Measurements from ENCODE around the gene TFE3.
A peak's percentile ranks its signal among the peaks of the same experiment; 100 is the strongest.

The TFE3 gene

DNA sequence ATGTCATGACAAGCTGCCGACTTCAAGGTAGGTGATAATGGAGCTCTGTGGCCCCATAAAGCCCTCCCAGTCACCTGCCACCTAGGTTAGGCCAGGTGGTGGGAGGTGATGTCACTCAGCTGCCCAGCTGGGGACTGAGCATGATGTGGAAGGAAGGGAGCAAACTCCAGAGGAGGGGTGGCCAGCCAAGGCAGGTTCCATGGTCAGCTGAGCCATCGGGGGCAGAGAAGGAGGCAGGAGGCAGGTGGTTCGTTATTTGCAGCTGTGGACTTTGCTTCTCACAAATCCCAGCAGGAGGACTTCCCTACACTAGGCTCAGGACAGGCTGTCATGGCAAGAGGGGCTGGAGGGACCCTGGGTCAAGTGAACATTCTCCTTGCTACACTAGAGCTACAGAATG is 17.8 kb upstream of the TFE3 start:
- DNase-seq (ENCODE audit: low read depth, low spot score): no peak

DNA sequence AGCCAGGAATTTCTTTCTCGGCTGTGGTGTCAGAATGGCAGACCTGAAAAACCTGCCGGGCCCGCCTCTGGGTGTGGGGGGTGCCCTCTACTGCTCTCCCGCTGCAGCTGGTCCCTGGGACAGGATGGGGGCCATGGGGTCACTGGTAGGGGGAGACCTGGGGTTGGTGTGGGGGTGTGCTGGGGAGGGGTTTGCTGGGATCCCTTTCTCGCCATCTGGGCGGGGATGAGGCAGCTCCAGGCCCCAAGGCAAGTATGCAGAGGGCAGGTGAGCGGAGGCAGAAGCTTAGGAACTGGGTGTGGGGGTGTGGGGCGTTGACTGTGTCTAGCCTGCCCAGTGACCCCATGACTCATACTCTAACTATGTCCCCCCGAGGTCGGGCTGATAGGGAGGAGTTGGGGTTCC is 16.5 kb upstream of the TFE3 start:
- DNase-seq (ENCODE audit: low read depth, low spot score): peak; percentile 58

DNA sequence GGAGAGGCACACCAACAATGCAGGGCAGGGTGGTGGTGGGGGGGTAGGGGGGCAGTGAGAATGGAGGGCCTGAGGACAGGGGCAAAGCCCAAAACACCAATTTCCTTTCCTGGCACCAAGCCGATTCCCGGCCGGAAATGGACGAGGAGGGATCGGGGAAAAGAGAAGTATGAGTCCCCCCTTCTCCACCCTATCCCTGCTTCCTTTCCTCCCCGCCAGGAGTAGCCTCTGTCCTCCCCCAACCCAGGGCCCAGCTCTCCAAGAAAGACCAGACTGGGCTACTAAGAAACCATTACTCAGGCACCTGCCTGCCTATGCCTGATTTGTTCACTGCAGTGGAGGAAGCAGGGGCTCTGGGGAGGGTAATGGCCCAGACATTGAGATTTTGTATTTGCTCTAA is 16.0 kb upstream of the TFE3 start:
- no peak for DNase-seq (ENCODE audit: low read depth, low spot score)

DNA sequence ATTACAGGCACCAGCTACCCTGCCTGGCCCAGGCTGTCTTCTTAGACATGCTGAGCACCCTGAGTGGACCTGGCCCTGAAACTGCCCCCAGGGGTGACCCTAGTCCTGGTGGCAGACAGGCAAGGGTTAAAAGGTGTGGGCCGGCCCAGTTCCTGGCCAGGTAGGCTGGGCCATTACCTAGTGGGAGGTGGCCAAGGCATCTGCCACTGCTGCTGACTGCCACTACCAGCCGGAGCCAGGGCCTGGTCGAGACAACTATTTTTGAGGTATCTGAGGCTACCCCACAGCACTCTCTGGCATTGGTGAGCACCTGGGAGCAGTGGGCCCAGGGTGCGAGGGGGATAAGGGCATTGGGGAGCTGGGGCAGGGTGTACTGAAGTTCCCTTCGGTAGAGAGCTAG is 15.6 kb upstream of the TFE3 start, which contains the start of gene CCDC120:
Gene CCDC120, plus strand, starts transcription at position 206 of the 400 bp plus-strand sequence. CDS start 3,043 bp downstream, outside the sequence.
- peak; percentile 43 for DNase-seq (ENCODE audit: low read depth, low spot score)

DNA sequence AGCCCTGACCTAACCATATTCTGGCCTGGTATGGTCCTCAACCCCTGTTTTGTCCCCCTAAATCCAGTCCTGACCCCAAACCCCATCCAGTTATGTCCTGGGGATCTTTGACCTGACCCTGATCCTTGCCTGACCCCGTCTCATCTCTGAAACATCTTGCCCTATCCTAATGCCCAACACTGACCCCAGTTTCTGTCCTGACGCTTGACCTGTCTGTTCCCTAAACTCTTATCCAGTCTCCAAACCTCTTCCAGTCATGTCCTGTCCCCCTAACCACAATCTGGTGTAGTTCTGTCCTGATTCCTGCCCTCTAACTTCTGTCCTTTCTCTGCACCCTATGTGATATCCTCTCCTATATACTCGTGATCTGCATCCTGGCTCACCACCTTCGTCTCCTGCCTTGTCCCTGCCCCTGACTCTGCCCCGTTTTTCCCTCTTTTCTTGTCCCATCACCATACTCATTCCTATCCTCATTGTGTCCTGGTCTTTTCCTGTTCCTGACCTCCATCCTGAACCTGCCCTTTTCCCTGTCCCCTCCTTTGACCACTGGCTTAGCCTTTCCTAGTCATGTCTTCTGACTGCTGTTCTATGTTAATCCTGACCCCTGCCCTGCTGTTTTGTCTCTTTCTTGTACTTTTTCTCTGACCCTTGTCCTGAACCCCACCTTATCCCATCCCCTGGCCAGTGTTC is 11.1 kb upstream of the TFE3 start:
- DNase-seq (ENCODE audit: low read depth, low spot score): no peak

DNA sequence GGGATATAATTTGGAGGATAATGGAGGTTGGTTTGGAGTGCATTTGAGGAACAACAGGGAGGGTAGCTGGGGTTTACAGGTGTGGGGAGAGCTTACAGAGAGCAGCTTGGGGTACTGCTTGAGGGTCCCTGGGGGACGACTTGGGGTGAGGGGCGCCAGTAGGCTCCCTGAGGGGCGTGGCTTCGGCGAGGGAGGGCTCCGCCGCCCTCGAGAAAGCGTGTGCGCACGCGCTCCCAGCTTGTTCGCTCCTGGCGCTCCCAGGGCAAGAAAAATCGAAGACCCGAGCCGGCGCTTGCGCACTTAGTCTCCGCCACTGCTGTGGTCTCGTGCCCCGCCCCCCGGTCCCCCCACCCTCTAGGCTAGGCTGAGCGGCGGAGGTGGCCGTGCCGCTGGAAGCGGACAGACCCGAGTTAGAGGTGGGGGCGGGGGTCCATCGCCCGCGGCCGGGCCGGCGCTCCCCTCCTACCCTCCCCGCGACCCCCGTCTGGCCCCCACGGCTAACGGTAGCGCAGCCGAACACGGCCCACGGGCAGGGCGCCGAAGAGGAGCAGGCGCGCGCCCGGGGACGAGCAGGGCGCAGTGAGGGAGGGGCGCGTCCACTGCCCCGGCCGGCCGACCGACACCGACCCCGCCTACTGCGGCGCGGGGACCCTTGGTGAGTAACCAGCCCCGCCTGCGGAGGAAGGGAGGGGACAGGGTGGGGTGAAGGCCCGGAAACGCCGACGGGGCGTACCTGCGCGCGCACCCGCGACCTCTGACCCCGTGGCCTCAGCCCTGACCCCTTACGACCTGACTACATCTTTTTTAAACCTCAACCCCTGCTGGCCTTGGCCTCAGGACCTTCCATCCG is 10.3 kb upstream of the TFE3 start:
- DNase-seq (ENCODE audit: low read depth, low spot score): peak; percentile 92

DNA sequence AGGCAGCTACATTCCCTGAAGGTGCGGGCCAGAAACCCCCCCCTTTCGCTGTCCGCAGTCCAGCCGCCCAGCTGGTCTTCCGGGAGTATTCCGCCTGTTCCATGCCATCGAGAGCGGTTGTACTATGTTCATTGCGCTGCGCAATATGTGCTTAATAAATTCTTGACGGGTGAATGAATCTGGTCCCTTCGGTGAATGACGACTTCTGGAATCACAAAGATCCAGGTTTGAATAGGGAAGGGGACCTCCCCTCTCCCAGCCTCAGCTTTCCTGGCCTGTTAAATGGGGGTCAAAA is 777 bp upstream of the TFE3 start:
- DNase-seq (ENCODE audit: low read depth, low spot score): no peak

DNA sequence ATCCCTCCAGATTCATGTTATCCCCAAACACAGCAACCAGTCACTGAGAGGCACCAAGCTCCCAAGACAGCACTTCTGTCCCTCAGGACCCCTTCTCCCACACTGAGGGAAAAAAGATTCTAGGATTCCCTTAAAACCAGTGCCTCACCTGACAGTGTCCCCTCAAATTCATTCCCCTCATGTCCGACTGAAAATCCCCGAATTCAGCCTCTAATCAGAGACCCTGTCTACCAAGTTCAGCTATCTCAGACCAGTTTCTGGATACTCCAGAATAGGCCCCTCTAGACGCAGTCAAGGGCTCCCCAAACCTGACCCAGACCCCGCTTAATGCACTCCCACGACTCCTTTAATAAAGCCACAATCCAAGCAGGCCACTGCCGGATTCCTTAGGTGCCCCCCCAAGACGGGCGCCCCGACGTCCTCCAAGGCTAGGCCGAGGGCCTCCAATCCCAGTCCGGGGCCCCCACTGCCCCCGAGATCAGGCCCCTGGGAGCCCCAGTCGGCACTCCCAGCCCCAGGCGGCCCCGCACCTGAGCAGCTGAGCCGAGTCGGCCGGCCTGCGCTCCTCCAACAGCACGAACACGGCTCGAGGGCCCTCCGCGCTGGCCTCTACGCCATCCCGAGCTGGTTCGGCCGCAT is 457 bp downstream of the TFE3 start:
- DNase-seq (ENCODE audit: low read depth, low spot score): no peak

DNA sequence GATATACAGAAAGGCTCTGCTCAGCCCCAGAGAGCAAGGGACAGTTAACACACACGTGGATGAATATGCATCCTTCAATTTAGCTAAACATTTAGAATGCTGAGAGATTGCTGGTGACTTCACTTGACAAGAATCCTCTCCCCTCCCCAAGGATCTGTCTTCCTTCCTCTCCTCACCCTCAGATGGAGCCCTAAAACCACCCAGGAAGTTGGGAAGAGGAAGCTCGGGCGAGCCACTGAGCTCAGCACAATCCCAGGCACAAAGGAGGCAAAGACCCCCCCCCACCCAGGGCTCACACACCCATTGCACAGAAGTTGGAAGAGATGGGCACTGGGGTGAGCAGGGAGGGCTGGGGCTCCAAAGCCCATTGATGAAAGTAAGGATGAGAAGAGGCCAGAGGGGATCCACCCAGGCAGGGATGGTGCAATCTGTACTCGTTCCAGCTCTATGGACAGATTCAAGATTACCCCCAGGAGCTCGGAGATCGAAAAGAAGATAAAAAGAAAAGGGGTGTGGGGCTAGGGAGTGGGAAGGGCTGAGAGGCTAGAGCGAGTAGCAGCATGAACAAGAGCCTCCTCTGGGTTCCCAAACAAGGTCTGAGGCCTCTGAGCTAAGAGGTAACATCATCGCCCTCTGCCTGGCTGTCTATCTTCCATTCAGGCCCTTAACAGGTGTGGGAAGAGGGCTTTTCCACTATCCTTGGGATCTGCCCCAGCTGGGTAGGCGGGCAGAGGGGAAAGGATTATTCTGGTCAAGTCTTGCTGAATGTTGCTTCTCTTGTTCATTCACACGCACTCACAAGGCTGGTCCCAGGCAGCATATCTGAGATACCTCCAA is 1.2 kb downstream of the TFE3 start:
- DNase-seq (ENCODE audit: low read depth, low spot score): peak; percentile 71

DNA sequence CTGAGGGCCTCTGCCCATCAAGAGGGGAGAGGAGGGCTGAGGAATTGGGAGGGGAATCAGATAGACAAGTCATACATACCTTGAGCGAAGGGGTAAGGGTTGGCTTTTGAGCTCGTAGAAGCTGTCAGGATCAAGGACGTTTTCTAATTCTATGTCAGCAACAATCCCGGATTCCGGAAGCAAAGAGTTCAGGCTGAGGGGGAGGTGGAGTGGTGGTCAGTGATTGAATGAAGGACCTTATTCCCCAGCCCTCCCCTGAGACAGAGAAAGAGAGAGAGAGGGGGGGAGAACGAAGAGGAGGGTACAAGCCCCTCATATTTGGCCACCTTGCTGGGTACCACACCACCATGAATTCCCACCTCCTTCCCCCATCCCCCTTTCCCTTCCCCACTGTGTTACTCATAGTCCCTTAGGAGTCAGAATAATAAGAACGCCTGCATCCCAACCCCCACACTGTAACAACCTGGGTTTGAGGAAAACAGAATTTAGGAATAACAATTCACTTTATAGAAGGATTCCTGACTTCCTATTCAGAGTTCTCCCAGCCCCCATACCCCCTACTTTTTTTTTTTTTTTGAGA is 2.7 kb downstream of the TFE3 start:
- DNase-seq (ENCODE audit: low read depth, low spot score): no peak

DNA sequence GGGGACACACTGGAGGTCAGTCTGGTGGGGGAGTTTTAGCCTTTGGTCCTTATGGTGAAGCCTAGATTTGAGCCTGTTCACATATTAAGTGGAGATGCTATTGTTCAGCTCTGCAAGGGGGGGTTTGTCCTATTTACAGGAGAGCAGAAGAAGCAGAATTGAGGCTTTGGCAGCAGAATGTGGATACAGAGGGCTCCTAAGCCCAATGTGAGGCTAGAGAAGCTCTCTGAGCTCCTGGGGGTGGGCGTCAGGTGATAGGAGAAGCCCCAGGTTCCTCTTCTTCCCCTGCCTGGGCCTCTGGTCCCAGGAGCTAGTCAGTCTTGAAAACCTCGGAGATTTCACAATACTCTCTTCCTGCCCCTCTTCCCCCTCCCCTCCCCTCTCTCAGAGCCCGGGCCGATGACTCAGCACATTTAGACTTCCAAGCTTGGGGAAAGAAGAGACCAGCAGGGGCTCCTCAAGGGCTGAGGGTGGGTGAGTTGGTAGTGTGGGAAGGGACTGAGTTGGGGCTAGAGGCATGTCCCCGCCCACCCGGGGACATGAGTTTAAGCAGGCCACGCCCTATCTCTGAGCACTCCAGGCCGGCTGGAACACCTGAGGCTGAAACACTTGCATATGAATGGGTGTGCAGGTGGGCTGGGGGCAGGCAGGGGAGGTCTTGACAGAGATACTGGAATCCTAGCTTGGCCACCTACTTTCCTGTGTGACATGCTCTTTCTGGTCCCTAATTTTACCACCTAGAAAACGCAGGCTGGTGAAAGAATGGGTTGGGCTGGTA is 3.4 kb downstream of the TFE3 start:
- peak; percentile 100 for DNase-seq (ENCODE audit: low read depth, low spot score)

DNA sequence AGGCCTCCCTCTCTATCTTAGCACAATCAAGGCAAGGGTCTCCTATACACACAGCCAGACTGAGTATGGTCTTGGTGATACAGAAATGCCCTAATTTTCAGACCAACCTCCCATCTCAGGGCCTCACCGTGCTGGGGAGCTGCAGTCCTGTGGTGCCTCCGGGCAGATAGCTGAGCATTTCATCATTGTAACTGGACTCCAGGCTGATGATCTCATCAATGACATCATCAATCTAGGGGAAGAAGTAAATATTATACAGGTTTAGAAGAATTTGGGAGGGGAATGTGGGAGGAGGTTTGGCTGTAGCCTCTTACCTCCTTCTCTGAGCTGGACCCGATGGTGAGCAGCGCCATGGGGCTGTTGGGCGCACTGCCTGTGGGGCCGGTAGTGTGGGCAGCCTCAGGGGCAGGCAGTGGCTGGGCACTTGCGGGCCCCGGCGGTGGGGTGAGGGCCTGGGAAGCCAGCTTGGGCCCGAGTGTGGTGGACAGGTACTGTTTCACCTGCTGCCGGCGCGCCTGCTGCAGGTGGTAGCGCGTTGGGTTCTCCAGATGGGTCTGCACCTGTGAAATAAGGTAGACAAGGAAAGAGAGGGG is 5.2 kb downstream of the TFE3 start:
- no peak for DNase-seq (ENCODE audit: low read depth, low spot score)

DNA sequence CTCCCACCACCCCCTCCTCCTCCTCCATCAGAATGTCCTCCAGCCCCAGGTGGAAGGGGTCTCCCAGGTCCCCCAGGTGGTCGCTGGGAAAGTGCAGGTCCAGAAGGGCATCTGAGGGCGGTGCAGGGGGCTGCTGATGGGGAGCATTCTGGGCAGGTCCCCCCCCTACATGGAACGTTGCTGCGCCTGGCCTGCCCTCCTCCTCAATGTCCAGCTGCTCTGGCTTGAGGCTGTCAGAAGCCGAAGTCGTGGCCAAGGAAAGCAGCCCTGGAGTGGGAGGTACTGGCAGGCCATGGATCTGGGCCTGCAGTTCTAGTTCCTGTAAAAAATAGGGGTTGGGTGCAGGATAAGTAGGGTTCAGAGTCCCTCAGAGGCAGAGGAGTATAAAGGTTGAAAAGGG is 12.9 kb downstream of the TFE3 start:
- no peak for DNase-seq (ENCODE audit: low read depth, low spot score)

DNA sequence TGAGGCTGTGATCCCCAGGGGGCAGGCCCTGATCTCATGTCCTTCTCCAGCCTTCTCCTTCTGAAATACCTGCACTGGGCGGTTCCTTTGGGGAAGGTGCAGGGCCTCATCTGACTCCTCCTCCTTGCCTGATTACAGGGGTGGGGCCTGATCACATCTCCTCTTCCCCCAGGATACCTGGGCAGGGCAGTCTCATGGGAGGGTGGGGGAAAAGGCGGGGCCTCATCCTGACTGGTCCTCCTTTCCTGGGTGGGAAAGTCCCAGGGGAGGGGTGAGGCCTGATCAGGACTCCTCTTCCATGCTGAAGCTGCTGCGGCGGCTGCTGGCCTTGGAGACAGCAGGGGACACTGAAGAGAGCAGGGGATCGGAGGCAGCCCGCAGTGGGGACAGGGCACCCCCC is 13.3 kb downstream of the TFE3 start:
- DNase-seq (ENCODE audit: low read depth, low spot score): peak; percentile 81

DNA sequence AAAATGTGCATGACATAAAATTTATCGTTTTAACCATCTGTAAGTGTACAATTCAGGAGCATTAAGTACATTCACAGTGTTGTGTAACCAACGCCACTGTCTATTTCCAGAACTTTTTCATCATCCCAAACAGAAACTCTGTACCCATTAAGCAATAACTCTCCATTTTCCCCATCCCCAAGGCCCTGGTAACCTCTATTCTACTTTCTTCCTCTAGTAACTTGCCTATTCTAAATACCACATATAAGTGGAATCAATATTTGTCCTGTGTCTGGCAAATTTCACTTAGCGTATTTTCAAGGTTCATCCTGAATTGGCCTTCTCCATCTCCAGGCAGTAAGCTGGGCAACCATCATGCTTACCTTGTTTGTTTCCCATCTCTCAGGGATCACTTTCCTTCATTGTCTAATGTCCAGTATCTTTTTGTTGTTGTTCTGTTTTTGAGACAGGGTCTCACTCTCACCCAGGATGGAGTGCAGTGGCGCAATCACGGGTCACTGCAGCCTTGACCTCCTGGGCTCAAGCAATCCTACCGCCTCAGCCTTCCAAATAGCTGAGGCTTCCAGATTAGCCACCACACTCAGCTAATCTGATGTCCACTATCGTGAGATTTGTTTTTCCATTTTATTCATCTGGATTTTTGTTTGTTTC is 23.4 kb downstream of the TFE3 start:
- no peak for DNase-seq (ENCODE audit: low read depth, low spot score)

DNA sequence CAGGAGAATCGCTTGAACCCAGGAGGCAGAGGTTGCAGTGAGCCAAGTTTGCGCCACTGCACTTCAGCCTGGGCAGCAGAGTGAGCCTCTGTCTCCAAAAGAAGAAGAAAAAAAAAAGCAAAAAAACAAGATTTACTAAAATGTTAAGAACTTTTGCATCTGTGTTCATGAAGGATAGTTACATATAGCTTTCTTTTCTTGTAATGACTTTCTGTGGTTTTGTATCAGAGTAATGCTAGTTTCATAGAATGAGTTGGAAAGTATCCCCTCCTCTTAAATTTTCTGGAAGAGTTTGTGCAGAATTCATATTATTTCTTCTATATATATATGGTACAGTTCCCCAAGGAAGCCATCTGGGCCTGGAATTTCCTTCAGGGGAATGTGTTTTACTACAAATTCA is 24.1 kb downstream of the TFE3 start:
- DNase-seq (ENCODE audit: low read depth, low spot score): no peak

DNA sequence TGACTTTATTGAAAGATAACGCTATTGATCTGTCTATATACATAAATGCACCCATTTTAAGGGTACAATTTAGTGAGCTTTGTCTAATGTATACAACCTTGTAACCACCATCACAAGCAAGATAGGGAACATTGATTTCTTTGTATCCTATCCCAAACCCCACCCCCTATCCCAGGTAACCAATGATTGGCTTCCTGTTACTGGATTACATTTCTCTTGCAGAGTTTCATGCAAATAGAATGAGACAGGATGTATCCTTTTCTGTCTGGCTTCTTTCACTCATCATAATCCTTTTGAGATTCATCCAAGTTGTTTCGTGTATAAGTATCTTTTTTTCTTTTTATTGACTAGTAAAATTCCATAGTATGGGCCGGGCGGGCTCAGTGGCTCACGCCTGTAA is 39.5 kb downstream of the TFE3 start:
- DNase-seq (ENCODE audit: low read depth, low spot score): no peak

DNA sequence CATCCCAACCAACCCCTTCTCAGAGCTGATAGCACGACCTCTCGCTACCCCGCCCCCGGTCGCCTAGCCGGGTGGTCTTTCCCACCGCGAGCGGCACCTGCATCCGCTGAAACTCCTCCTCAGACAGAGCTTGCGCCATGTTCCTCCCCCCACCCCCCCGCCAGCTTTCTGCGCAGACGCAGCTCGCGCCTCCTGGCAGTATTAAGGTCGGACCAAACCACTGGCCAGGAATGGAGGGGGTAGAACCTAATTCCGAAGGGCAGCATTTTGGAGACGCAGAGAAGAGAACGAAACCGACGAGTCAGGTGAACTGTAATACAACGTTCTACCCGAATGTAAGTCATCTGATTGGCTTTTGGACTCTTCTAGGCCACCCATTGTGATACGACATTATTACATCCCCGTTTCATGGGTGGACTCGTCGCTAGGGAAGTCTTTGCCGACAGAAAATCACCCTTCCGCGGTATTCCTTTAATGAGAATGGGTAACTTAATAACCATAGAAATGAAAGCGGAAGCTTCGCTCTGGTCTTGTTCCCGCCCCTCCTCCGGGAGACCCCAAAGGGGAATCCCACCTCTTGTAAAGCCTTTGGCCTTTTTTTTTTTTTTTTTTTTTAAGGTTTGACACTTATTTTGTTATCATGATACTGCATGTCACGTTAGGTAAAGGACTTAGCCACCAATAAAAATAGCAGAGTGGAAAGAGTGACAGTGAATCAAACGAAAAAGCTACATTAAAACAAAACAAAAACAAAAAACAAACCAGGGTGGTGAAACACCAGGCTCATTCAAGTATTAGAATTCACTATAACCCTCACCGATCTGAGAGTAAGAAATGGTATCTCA is 40.8 kb downstream of the TFE3 start, which contains the start of gene GRIPAP1:
Gene GRIPAP1, minus strand, starts transcription at position 174 of the 845 bp plus-strand sequence. Its CDS starts 35 bp downstream, at position 139.
- peak; percentile 96 for DNase-seq (ENCODE audit: low read depth, low spot score)
